GM23338 (cell line): ENCODE data around the gene TMEM123.

Experiments used
- POLR2AphosphoS5 ChIP-seq: IDR thresholded peaks from 2 replicates; pipeline ENCODE4 v1.6.1; 2016; ENCODE audit warnings: antibody characterized with exemption, low read depth
- ZNF114 ChIP-seq: fragments of 250-450 bp; sonication (Bioruptor Pico); IDR thresholded peaks from 2 replicates; pipeline ENCODE4 v1.5.0; 2020; ENCODE audit warnings: mild to moderate bottlenecking, moderate library complexity
- TF ChIP-seq, protein P1 (sequence below), 2 experiments: fragments of 200-600 bp in 1 of 2; sonication (generic) in 1 of 2; conservative IDR thresholded peaks; 2 replicates each; pipeline versions ENCODE4 v1.5.1 to v1.6.1; 2016 to 2017; ENCODE audit warnings: antibody characterized with exemption in 2 of 2, low read depth in 2 of 2, mild to moderate bottlenecking in 2 of 2, moderate library complexity in 1 of 2
- TF ChIP-seq, protein P2 (sequence below): IDR thresholded peaks from one replicate; pipeline ENCODE4 v1.6.1; 2018; ENCODE audit warnings: antibody characterized with exemption; ENCODE audit not compliant: unreplicated experiment
- TF ChIP-seq, protein P3 (sequence below): fragments of 250-450 bp; sonication (Bioruptor Pico); IDR thresholded peaks from 2 replicates; pipeline ENCODE4 v1.5.0; 2020; ENCODE audit warnings: mild to moderate bottlenecking, moderate library complexity

- TF ChIP-seq, protein P1, sequence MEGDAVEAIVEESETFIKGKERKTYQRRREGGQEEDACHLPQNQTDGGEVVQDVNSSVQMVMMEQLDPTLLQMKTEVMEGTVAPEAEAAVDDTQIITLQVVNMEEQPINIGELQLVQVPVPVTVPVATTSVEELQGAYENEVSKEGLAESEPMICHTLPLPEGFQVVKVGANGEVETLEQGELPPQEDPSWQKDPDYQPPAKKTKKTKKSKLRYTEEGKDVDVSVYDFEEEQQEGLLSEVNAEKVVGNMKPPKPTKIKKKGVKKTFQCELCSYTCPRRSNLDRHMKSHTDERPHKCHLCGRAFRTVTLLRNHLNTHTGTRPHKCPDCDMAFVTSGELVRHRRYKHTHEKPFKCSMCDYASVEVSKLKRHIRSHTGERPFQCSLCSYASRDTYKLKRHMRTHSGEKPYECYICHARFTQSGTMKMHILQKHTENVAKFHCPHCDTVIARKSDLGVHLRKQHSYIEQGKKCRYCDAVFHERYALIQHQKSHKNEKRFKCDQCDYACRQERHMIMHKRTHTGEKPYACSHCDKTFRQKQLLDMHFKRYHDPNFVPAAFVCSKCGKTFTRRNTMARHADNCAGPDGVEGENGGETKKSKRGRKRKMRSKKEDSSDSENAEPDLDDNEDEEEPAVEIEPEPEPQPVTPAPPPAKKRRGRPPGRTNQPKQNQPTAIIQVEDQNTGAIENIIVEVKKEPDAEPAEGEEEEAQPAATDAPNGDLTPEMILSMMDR (conservative IDR thresholded peaks at IDR 0.05; ENCODE audit: low read depth in 2 of 2): no peak
- TF ChIP-seq ZNF114 (CRISPR knock-in tag) (no peak), POLR2AphosphoS5 (no peak)
- TF ChIP-seq, protein P2, sequence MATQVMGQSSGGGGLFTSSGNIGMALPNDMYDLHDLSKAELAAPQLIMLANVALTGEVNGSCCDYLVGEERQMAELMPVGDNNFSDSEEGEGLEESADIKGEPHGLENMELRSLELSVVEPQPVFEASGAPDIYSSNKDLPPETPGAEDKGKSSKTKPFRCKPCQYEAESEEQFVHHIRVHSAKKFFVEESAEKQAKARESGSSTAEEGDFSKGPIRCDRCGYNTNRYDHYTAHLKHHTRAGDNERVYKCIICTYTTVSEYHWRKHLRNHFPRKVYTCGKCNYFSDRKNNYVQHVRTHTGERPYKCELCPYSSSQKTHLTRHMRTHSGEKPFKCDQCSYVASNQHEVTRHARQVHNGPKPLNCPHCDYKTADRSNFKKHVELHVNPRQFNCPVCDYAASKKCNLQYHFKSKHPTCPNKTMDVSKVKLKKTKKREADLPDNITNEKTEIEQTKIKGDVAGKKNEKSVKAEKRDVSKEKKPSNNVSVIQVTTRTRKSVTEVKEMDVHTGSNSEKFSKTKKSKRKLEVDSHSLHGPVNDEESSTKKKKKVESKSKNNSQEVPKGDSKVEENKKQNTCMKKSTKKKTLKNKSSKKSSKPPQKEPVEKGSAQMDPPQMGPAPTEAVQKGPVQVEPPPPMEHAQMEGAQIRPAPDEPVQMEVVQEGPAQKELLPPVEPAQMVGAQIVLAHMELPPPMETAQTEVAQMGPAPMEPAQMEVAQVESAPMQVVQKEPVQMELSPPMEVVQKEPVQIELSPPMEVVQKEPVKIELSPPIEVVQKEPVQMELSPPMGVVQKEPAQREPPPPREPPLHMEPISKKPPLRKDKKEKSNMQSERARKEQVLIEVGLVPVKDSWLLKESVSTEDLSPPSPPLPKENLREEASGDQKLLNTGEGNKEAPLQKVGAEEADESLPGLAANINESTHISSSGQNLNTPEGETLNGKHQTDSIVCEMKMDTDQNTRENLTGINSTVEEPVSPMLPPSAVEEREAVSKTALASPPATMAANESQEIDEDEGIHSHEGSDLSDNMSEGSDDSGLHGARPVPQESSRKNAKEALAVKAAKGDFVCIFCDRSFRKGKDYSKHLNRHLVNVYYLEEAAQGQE: no peak
- TF ChIP-seq, protein P3, sequence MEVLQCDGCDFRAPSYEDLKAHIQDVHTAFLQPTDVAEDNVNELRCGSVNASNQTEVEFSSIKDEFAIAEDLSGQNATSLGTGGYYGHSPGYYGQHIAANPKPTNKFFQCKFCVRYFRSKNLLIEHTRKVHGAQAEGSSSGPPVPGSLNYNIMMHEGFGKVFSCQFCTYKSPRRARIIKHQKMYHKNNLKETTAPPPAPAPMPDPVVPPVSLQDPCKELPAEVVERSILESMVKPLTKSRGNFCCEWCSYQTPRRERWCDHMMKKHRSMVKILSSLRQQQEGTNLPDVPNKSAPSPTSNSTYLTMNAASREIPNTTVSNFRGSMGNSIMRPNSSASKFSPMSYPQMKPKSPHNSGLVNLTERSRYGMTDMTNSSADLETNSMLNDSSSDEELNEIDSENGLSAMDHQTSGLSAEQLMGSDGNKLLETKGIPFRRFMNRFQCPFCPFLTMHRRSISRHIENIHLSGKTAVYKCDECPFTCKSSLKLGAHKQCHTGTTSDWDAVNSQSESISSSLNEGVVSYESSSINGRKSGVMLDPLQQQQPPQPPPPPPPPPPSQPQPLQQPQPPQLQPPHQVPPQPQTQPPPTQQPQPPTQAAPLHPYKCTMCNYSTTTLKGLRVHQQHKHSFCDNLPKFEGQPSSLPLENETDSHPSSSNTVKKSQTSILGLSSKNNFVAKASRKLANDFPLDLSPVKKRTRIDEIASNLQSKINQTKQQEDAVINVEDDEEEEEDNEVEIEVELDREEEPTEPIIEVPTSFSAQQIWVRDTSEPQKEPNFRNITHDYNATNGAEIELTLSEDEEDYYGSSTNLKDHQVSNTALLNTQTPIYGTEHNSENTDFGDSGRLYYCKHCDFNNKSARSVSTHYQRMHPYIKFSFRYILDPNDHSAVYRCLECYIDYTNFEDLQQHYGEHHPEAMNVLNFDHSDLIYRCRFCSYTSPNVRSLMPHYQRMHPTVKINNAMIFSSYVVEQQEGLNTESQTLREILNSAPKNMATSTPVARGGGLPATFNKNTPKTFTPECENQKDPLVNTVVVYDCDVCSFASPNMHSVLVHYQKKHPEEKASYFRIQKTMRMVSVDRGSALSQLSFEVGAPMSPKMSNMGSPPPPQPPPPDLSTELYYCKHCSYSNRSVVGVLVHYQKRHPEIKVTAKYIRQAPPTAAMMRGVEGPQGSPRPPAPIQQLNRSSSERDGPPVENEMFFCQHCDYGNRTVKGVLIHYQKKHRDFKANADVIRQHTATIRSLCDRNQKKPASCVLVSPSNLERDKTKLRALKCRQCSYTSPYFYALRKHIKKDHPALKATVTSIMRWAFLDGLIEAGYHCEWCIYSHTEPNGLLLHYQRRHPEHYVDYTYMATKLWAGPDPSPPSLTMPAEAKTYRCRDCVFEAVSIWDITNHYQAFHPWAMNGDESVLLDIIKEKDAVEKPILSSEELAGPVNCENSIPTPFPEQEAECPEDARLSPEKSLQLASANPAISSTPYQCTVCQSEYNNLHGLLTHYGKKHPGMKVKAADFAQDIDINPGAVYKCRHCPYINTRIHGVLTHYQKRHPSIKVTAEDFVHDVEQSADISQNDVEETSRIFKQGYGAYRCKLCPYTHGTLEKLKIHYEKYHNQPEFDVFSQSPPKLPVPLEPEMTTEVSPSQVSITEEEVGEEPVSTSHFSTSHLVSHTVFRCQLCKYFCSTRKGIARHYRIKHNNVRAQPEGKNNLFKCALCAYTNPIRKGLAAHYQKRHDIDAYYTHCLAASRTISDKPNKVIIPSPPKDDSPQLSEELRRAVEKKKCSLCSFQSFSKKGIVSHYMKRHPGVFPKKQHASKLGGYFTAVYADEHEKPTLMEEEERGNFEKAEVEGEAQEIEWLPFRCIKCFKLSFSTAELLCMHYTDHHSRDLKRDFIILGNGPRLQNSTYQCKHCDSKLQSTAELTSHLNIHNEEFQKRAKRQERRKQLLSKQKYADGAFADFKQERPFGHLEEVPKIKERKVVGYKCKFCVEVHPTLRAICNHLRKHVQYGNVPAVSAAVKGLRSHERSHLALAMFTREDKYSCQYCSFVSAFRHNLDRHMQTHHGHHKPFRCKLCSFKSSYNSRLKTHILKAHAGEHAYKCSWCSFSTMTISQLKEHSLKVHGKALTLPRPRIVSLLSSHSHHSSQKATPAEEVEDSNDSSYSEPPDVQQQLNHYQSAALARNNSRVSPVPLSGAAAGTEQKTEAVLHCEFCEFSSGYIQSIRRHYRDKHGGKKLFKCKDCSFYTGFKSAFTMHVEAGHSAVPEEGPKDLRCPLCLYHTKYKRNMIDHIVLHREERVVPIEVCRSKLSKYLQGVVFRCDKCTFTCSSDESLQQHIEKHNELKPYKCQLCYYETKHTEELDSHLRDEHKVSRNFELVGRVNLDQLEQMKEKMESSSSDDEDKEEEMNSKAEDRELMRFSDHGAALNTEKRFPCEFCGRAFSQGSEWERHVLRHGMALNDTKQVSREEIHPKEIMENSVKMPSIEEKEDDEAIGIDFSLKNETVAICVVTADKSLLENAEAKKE (CRISPR knock-in tag): no peak
Observed at GRCh38 chr11:102491969-102492368, 39.4 kb upstream of the TMEM123 start.
